HEK293 (cell line): ENCODE results near the gene NENF.
"Not testable (repeated sequence)": the region's sequence is repeated elsewhere in the genome, so short reads cannot be mapped to it uniquely, and the experiment has no call there.

Experiments
- CTCF ChIA-PET: fragments of 350-600 bp; formaldehyde crosslinking; extraction: SDS; loops from one replicate; lab custom pipeline; 2021; ENCODE audit warnings: antibody characterized with exemption; lab: Yijun Ruan, JAX
- POLR2A ChIA-PET: fragments of 300-600 bp; formaldehyde crosslinking; extraction: SDS; loops from one replicate; lab custom pipeline; 2020; ENCODE audit warnings: antibody characterized with exemption, inconsistent platforms; lab: Yijun Ruan, JAX
- H3K27ac ChIP-seq: fragments of 200-500 bp; sonication (Bioruptor generic); 2 replicates; pipeline ENCODE4 v1.5.1; 2014; ENCODE audit warnings: low read depth, low read length, control low read depth, inconsistent platforms; ENCODE audit errors: extremely low read depth
- H3K36me3 ChIP-seq, 2 experiments: fragments of 200-500 bp in 1 of 2; sonication (Bioruptor generic) in 1 of 2; 1 replicate in 1 of 2; 2 replicates in 1 of 2; pipeline ENCODE4 v1.5.1; 2014 to 2017; ENCODE audit warnings: inconsistent platforms in 2 of 2, low read length in 2 of 2; ENCODE audit not compliant: control insufficient read depth in 2 of 2, insufficient read depth in 1 of 2
- H3K4me1 ChIP-seq: fragments of 200-500 bp; sonication (Bioruptor generic); 2 replicates; pipeline ENCODE4 v1.5.1; 2014; ENCODE audit warnings: mild to moderate bottlenecking, low read length, inconsistent platforms; ENCODE audit not compliant: control insufficient read depth, insufficient read depth
- H3K4me3 ChIP-seq: 2 replicates; pipeline ENCODE4 v1.5.1; 2011; ENCODE audit warnings: low read depth, mild to moderate bottlenecking, control low read depth, low read length, moderate library complexity
- H3K9me3 ChIP-seq: fragments of 200-500 bp; sonication (Bioruptor generic); 2 replicates; pipeline ENCODE4 v1.5.1; 2014; ENCODE audit warnings: low read depth, low read length, inconsistent platforms; ENCODE audit not compliant: control insufficient read depth, insufficient read depth
- MYNN ChIP-seq: fragments of 450-650 bp; formaldehyde crosslinking; IDR thresholded peaks from 2 replicates; pipeline ENCODE4 v1.5.1; 2016; ENCODE audit warnings: missing biosample characterization, missing genetic modification characterization, borderline replicate concordance
- SCRT2 ChIP-seq: fragments of 450-650 bp; formaldehyde crosslinking; IDR thresholded peaks from 2 replicates; pipeline ENCODE4 v1.5.1; 2016; ENCODE audit warnings: missing biosample characterization, missing genetic modification characterization
- SP7 ChIP-seq: fragments of 450-650 bp; formaldehyde crosslinking; IDR thresholded peaks from 2 replicates; pipeline ENCODE4 v1.5.1; 2016; ENCODE audit warnings: missing biosample characterization, missing genetic modification characterization
- ZBTB21 ChIP-seq: fragments of 450-650 bp; formaldehyde crosslinking; IDR thresholded peaks from 2 replicates; pipeline ENCODE4 v1.5.1; 2017; ENCODE audit warnings: missing biosample characterization, missing genetic modification characterization
- ZBTB26 ChIP-seq: fragments of 450-650 bp; formaldehyde crosslinking; optimal IDR thresholded peaks from 2 replicates; pipeline ENCODE3; 2016; ENCODE audit warnings: missing biosample characterization, mild to moderate bottlenecking, missing genetic modification characterization
- ZNF146 ChIP-seq: fragments of 450-650 bp; formaldehyde crosslinking; IDR thresholded peaks from 2 replicates; pipeline ENCODE4 v1.5.1; 2016; ENCODE audit warnings: missing biosample characterization, missing genetic modification characterization
- ZNF23 ChIP-seq: fragments of 450-650 bp; formaldehyde crosslinking; IDR thresholded peaks from 2 replicates; pipeline ENCODE4 v1.5.1; 2016; ENCODE audit warnings: missing biosample characterization, missing genetic modification characterization, borderline replicate concordance
- ZNF302 ChIP-seq: fragments of 450-650 bp; formaldehyde crosslinking; IDR thresholded peaks from 2 replicates; pipeline ENCODE4 v1.5.1; 2016; ENCODE audit warnings: missing biosample characterization, missing genetic modification characterization, low read depth
- ZNF394 ChIP-seq: fragments of 450-650 bp; formaldehyde crosslinking; IDR thresholded peaks from 2 replicates; pipeline ENCODE4 v1.5.1; 2016; ENCODE audit warnings: missing biosample characterization, missing genetic modification characterization, mild to moderate bottlenecking, moderate library complexity, borderline replicate concordance
- ZNF558 ChIP-seq: fragments of 450-650 bp; formaldehyde crosslinking; IDR thresholded peaks from 2 replicates; pipeline ENCODE4 v1.5.1; 2016; ENCODE audit warnings: missing biosample characterization, missing genetic modification characterization
- ZNF600 ChIP-seq: fragments of 450-650 bp; formaldehyde crosslinking; IDR thresholded peaks from 2 replicates; pipeline ENCODE4 v1.5.1; 2016; ENCODE audit warnings: missing biosample characterization, missing genetic modification characterization
- ZNF701 ChIP-seq: fragments of 450-650 bp; formaldehyde crosslinking; IDR thresholded peaks from 2 replicates; pipeline ENCODE4 v1.5.1; 2016; ENCODE audit warnings: missing biosample characterization, missing genetic modification characterization
- ZSCAN30 ChIP-seq: fragments of 450-650 bp; IDR thresholded peaks from 2 replicates; pipeline ENCODE4 v1.5.1; 2018; ENCODE audit warnings: missing biosample characterization, mild to moderate bottlenecking, missing genetic modification characterization, moderate library complexity
- ZXDB ChIP-seq: fragments of 450-650 bp; formaldehyde crosslinking; IDR thresholded peaks from 2 replicates; pipeline ENCODE4 v1.5.1; 2016; ENCODE audit warnings: missing biosample characterization, missing genetic modification characterization
- TF ChIP-seq, protein P1 (sequence below): fragments of 450-650 bp; formaldehyde crosslinking; IDR thresholded peaks from 2 replicates; pipeline ENCODE4 v1.5.1; 2016; ENCODE audit warnings: missing biosample characterization, missing genetic modification characterization
- TF ChIP-seq, protein P2 (sequence below): fragments of 450-650 bp; formaldehyde crosslinking; IDR thresholded peaks from 2 replicates; pipeline ENCODE4 v1.5.1; 2016; ENCODE audit warnings: missing biosample characterization, missing genetic modification characterization

NENF gene

DNA sequence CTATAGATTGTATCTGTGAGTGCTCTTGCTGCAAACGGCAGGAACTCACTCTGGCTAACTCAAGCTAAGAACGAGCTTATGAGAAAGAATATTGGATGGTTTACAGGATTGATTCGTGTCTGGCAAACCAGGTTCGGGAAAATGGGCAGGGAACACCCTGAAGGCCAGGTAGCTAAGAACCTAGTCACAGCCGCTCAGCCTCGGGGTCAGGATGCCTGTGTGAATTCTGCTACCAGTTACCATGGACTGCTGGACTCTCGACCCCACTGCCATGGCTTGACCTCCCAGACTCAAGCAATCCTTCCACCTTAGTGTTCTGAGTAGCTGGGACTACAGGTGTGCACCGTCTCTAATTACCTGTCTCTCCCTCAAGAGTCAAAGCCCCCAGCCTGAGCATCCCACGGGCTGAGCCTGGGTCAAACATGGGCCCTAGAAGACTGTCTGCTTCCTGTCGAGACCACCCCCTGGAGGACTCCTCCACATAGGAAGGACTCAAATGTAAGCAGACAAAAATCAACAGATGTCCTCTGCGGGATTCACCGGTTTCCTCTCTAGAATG is 45.8 kb downstream of the NENF start:
- POLR2A ChIA-PET: interaction anchor here (6.6 kb wide), 1 partner anchor 130 kb away, joined by 67 read pairs; the partner anchor contains the start of gene ATF3
- H3K27ac ChIP-seq: no peak overlapping the region
- H3K4me1 ChIP-seq: no peaks in the 10 kb centered on the region
- TF ChIP-seq ZBTB21 (no peak), SCRT2 (tag by site-specific recombination) (peak; percentile 53), ZNF600 (no peak), ZNF146 (tag by site-specific recombination) (no peak), ZNF701 (tag by site-specific recombination) (no peak), SP7 (tag by site-specific recombination) (no peak), ZBTB26 (tag by site-specific recombination) (no peak)
- H3K4me3 ChIP-seq: no peak overlapping the region
- CTCF ChIA-PET: interaction anchor here (0.6 to 4.3 kb wide), 25 partner anchors 11 to 517 kb away, joined by 3 to 34 read pairs (median 6); no protein-coding TSS in a partner anchor
- H3K36me3 ChIP-seq: no peaks in the 10 kb centered on the region
- H3K9me3 ChIP-seq: no peaks in the 10 kb centered on the region

DNA sequence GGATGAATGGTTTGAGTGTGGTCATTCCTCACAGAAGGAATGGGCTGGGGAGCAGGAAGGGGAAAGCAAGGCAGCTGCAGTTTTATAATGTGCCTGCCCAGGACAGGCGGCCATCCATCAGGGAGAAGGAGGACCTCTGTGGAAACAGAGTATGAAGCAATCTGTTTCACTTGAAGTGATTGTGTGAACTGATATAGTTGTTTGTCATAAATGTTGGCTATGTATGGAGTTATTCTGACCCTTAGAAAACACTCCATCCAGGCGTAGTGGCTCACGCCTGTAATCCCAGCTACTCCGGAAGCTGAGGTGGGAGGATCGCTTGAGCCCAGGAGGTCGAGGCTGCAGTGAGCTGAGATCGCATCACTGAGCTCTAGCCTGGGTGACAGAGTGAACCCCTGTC is 46.5 kb downstream of the NENF start:
- Histone ChIP-seq H3K27ac (no peak overlapping the region), H3K9me3 (no peaks in the 10 kb centered on the region), H3K4me1 (no peaks in the 10 kb centered on the region), H3K4me3 (no peak overlapping the region), H3K36me3 (no peaks in the 10 kb centered on the region)
- ChIA-PET CTCF (interaction anchor here (0.6 to 4.3 kb wide), 12 partner anchors 10 to 516 kb away, joined by 3 to 34 read pairs (median 5); no protein-coding TSS in a partner anchor), POLR2A (interaction anchor here (6.6 kb wide), 1 partner anchor 130 kb away, joined by 67 read pairs; the partner anchor contains the start of gene ATF3)
- TF ChIP-seq MYNN: no peak
- TF ChIP-seq ZSCAN30 (tag by site-specific recombination): no peak
- no peak for TF ChIP-seq ZNF23 (tag by site-specific recombination)
- TF ChIP-seq ZNF558 (tag by site-specific recombination): no peak
- peak; percentile 62; the same call in 1 of the 2 replicates for TF ChIP-seq ZNF394 (tag by site-specific recombination)
- TF ChIP-seq, protein P1, sequence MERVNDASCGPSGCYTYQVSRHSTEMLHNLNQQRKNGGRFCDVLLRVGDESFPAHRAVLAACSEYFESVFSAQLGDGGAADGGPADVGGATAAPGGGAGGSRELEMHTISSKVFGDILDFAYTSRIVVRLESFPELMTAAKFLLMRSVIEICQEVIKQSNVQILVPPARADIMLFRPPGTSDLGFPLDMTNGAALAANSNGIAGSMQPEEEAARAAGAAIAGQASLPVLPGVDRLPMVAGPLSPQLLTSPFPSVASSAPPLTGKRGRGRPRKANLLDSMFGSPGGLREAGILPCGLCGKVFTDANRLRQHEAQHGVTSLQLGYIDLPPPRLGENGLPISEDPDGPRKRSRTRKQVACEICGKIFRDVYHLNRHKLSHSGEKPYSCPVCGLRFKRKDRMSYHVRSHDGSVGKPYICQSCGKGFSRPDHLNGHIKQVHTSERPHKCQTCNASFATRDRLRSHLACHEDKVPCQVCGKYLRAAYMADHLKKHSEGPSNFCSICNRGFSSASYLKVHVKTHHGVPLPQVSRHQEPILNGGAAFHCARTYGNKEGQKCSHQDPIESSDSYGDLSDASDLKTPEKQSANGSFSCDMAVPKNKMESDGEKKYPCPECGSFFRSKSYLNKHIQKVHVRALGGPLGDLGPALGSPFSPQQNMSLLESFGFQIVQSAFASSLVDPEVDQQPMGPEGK (tag by site-specific recombination): no peak
- no peak for TF ChIP-seq ZXDB (tag by site-specific recombination)
- no peak for TF ChIP-seq ZNF302 (tag by site-specific recombination)

DNA sequence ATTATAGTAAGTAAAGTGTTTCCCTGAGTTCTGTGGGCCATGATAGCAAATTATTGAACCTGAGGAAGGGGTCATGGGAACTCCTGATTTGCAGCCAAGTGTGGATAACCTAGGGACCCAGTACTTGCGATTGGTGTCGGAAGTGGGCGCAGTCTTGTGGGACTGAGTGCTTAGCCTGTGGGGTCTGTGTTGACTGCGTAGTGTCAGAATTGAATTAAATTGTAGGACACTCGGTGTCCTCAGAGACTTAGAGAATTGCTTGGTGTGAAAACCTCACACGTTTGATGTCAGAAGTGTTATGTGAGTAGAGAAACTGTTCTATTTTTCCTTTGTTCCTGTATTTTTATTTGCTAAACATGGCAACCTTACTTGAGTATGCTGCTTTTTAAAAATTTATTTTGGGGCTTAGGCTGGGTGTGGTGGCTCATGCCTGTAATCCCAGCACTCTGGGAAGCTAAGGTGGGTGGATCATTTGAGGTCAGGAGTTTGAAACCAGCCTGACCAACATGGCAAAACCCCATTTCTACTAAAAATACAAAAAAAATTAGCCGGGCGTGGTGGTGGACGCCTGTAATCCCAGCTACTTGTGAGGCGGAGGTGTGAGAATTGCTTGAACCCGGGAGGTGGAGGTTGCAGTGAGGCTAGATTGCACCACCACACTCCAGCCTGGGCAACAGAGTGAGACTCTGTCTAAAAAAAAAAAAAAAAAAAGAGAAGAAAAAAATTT is 48.2 kb downstream of the NENF start:
- ChIA-PET POLR2A (interaction anchor here (0.6 to 6.6 kb wide), 2 partner anchors 128 to 271 kb away, joined by 4 to 67 read pairs; partner anchors contain the start of gene ATF3), CTCF (interaction anchor here (0.6 to 1.7 kb wide), 6 partner anchors 8 to 184 kb away, joined by 3 to 7 read pairs (median 4); no protein-coding TSS in a partner anchor)
- H3K36me3 ChIP-seq, H3K4me1 ChIP-seq, H3K4me3 ChIP-seq, H3K9me3 ChIP-seq, H3K27ac ChIP-seq: not testable (repeated sequence)
- TF ChIP-seq, protein P2, sequence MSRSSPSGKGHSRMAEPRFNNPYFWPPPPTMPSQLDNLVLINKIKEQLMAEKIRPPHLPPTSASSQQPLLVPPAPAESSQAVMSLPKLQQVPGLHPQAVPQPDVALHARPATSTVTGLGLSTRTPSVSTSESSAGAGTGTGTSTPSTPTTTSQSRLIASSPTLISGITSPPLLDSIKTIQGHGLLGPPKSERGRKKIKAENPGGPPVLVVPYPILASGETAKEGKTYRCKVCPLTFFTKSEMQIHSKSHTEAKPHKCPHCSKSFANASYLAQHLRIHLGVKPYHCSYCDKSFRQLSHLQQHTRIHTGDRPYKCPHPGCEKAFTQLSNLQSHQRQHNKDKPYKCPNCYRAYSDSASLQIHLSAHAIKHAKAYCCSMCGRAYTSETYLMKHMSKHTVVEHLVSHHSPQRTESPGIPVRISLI (tag by site-specific recombination): 0 out of 2 replicates have a peak, but pooled peaks have one; percentile 48
